ENCODE data around the gene NRF1. TPM values are rescaled to one million over a fixed set of nuclear protein-coding genes. Genes with fewer than 3 reads are reported as not detected.

The NRF1 gene
- polyA plus RNA-seq, 1 experiment, result 10.3 TPM

- H3K9me3 ChIP-seq (ENCODE audit: control insufficient read depth, insufficient read depth, low read length), result peaks cover 15% of the 10 kb centered on the region
- peaks cover 90% of the 10 kb centered on the region for H3K27me3 ChIP-seq (ENCODE audit: control insufficient read depth, insufficient read depth, low read length)
- TF ChIP-seq CTCF (IDR thresholded peaks at IDR 0.05; ENCODE audit: low read depth, low read length), result no peak
- CTCF ChIA-PET, result no interaction called here
- no peak for DNase-seq (ENCODE audit: low read depth, low spot score)
- H3K27ac ChIP-seq (ENCODE audit: low read depth, low read length), result no peak overlapping the region
- no peak overlapping the region for H3K4me3 ChIP-seq (ENCODE audit: low read depth, low read length)
- POLR2A ChIA-PET, result no interaction called here
Observed at GRCh38 chr7:129779602-129780256, 168.2 kb downstream of the NRF1 start.

GRCh38 chr7:129780257-129780973 is 168.9 kb downstream of the NRF1 start:
- DNase-seq (ENCODE audit: low read depth, low spot score), result no peak
- CTCF ChIA-PET, result no interaction called here
- TF ChIP-seq CTCF (IDR thresholded peaks at IDR 0.05; ENCODE audit: low read depth, low read length), result no peak
- Histone ChIP-seq H3K9me3 (ENCODE audit: control insufficient read depth, insufficient read depth, low read length) (peaks cover 15% of the 10 kb centered on the region), H3K4me3 (ENCODE audit: low read depth, low read length) (no peak overlapping the region), H3K27ac (ENCODE audit: low read depth, low read length) (no peak overlapping the region), H3K27me3 (ENCODE audit: control insufficient read depth, insufficient read depth, low read length) (peaks cover 91% of the 10 kb centered on the region)
- POLR2A ChIA-PET, result no interaction called here

GRCh38 chr7:129780974-129781927 is 169.7 kb downstream of the NRF1 start:
- Histone ChIP-seq H3K27me3 (ENCODE audit: control insufficient read depth, insufficient read depth, low read length) (peaks cover 92% of the 10 kb centered on the region), H3K9me3 (ENCODE audit: control insufficient read depth, insufficient read depth, low read length) (peaks cover 15% of the 10 kb centered on the region), H3K27ac (ENCODE audit: low read depth, low read length) (no peak overlapping the region), H3K4me3 (ENCODE audit: low read depth, low read length) (no peak overlapping the region)
- POLR2A ChIA-PET, result no interaction called here
- no peak for DNase-seq (ENCODE audit: low read depth, low spot score)
- no peak for TF ChIP-seq CTCF (IDR thresholded peaks at IDR 0.05; ENCODE audit: low read depth, low read length)
- CTCF ChIA-PET, result no interaction called here

- ChIA-PET CTCF (no interaction called here), POLR2A (no interaction called here)
- no peak for DNase-seq (ENCODE audit: low read depth, low spot score)
- no peak overlapping the region for H3K27ac ChIP-seq (ENCODE audit: low read depth, low read length)
- no peak for TF ChIP-seq CTCF (IDR thresholded peaks at IDR 0.05; ENCODE audit: low read depth, low read length)
- H3K4me3 ChIP-seq (ENCODE audit: low read depth, low read length), result no peak overlapping the region
- H3K9me3 ChIP-seq (ENCODE audit: control insufficient read depth, insufficient read depth, low read length), result peaks cover 14% of the 10 kb centered on the region
- H3K27me3 ChIP-seq (ENCODE audit: control insufficient read depth, insufficient read depth, low read length), result peaks cover 93% of the 10 kb centered on the region
Observed at GRCh38 chr7:129781928-129782817, 170.7 kb downstream of the NRF1 start.
